Measurements from ENCODE around the gene TSPAN11. TPM values are rescaled to one million over a fixed set of nuclear protein-coding genes. Genes with fewer than 3 reads are reported as not detected.

The TSPAN11 gene
- total and polyA plus RNA-seq, 2 experiments from 2014 or later = 2.1 to 6.0 TPM

GRCh38 chr12:31005944-31006361 lies 79.4 kb downstream of the TSPAN11 start:
- no peak overlapping the region for H3K27ac ChIP-seq (ENCODE audit: low read depth)
- ATAC-seq = no peak
- no peaks in the 10 kb centered on the region for H3K79me2 ChIP-seq (replicated peaks; ENCODE audit: insufficient read depth)
- Mint-ChIP-seq H3K36me3 (ENCODE audit: low read depth) (no peaks in the 10 kb centered on the region), H3K9me3 (no peaks in the 10 kb centered on the region), H3K4me1 (peaks cover 14% of the 10 kb centered on the region), H3K27ac (no peak overlapping the region), H3K4me3 (no peak overlapping the region), H3K27me3 (ENCODE audit: insufficient read depth, low read depth, poor library complexity) (peaks cover 23% of the 10 kb centered on the region)
- H2AFZ ChIP-seq = no peak overlapping the region
- H3K27me3 ChIP-seq (ENCODE audit: insufficient read depth) = no peaks in the 10 kb centered on the region
- no peak overlapping the region for H3K4me2 ChIP-seq
- H3K9me2 ChIP-seq (ENCODE audit: insufficient read depth) = no peaks in the 10 kb centered on the region
- no peak overlapping the region for H3K4me3 ChIP-seq
- H3K36me3 ChIP-seq (ENCODE audit: insufficient read depth) = no peaks in the 10 kb centered on the region
- DNase-seq (ENCODE audit: low spot score) = no peak
- H3F3A ChIP-seq (replicated peaks; ENCODE audit: low read depth) = no peaks in the 10 kb centered on the region
- no peaks in the 10 kb centered on the region for H4K20me1 ChIP-seq (replicated peaks; ENCODE audit: insufficient read depth)
- no peaks in the 10 kb centered on the region for H3K4me1 ChIP-seq (ENCODE audit: insufficient read depth)
- TF ChIP-seq JUNB (IDR thresholded peaks at IDR 0.05; ENCODE audit: unreplicated experiment) (no peak), NANOG (IDR thresholded peaks at IDR 0.05; ENCODE audit: borderline replicate concordance) (no peak), REST (IDR thresholded peaks at IDR 0.05; ENCODE audit: unreplicated experiment) (no peak), CREB1 (CRISPR knock-in tag; IDR thresholded peaks at IDR 0.05; ENCODE audit: low read depth) (no peak), ZNF331 (CRISPR knock-in tag; IDR thresholded peaks at IDR 0.05; ENCODE audit: low read depth) (no peak)
- TF ChIP-seq, protein P1, sequence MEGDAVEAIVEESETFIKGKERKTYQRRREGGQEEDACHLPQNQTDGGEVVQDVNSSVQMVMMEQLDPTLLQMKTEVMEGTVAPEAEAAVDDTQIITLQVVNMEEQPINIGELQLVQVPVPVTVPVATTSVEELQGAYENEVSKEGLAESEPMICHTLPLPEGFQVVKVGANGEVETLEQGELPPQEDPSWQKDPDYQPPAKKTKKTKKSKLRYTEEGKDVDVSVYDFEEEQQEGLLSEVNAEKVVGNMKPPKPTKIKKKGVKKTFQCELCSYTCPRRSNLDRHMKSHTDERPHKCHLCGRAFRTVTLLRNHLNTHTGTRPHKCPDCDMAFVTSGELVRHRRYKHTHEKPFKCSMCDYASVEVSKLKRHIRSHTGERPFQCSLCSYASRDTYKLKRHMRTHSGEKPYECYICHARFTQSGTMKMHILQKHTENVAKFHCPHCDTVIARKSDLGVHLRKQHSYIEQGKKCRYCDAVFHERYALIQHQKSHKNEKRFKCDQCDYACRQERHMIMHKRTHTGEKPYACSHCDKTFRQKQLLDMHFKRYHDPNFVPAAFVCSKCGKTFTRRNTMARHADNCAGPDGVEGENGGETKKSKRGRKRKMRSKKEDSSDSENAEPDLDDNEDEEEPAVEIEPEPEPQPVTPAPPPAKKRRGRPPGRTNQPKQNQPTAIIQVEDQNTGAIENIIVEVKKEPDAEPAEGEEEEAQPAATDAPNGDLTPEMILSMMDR (conservative IDR thresholded peaks at IDR 0.05; ENCODE audit: low read depth in 2 of 2) = no peak

DNA sequence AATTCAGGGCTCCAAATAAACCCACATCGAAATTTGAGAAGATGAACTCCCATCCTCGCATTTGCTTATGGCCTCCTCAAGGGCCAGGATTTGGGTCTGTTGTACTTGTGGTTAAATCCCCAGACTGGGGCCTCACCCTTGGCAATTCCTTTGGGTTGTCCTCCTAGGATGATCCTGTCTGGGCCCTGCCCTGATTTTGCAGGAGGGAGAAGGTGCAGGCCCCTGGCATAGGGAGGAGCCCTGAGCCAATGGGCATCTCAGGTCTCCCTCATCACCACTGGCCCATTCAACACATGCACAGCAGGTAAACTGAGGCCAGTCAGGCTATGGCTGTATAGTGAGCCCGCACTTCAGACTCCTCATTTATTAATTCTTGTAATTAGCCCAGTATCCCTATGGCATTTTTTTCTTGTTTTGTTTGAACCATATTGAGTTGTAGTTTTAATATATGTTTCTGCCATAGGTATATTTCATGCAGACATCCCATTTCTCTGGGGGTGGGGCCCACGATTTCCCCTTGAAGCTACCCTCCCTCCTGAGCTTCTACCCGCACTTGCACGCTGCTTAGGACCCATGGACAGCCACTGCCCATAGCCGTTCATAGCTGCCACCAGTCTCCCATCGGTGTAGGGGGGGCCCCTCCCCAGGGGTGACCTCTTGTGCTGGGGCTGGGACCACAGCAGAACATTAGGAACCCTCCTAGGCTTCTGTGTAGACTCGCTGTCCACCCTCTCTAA lies 80.0 kb downstream of the TSPAN11 start:
- H3K4me1 ChIP-seq (ENCODE audit: insufficient read depth) = no peaks in the 10 kb centered on the region
- no peaks in the 10 kb centered on the region for H3K79me2 ChIP-seq (replicated peaks; ENCODE audit: insufficient read depth)
- Mint-ChIP-seq H3K4me1 (peaks cover 14% of the 10 kb centered on the region), H3K27ac (no peak overlapping the region), H3K4me3 (no peak overlapping the region), H3K27me3 (ENCODE audit: insufficient read depth, low read depth, poor library complexity) (peaks cover 22% of the 10 kb centered on the region), H3K36me3 (ENCODE audit: low read depth) (no peaks in the 10 kb centered on the region), H3K9me3 (no peaks in the 10 kb centered on the region)
- no peaks in the 10 kb centered on the region for H3K27me3 ChIP-seq (ENCODE audit: insufficient read depth)
- no peaks in the 10 kb centered on the region for H4K20me1 ChIP-seq (replicated peaks; ENCODE audit: insufficient read depth)
- TF ChIP-seq STAT1 (IDR thresholded peaks at IDR 0.05; ENCODE audit: unreplicated experiment) = no peak
- TF ChIP-seq, protein P1 (conservative IDR thresholded peaks at IDR 0.05; ENCODE audit: low read depth in 2 of 2) = no peak
- TF ChIP-seq CREB1 (CRISPR knock-in tag; IDR thresholded peaks at IDR 0.05; ENCODE audit: low read depth) = no peak
- no peak for TF ChIP-seq EZH2phosphoT487 (IDR thresholded peaks at IDR 0.05; ENCODE audit: unreplicated experiment)
- TF ChIP-seq ZNF114 (CRISPR knock-in tag; IDR thresholded peaks at IDR 0.05) = no peak
- DNase-seq (ENCODE audit: low spot score) (no peak), ATAC-seq (no peak)
- no peak overlapping the region for H3K27ac ChIP-seq (ENCODE audit: low read depth)
- no peaks in the 10 kb centered on the region for H3K9me2 ChIP-seq (ENCODE audit: insufficient read depth)
- H3F3A ChIP-seq (replicated peaks; ENCODE audit: low read depth) = no peaks in the 10 kb centered on the region
- no peak overlapping the region for H3K4me3 ChIP-seq
- H3K4me2 ChIP-seq = no peak overlapping the region
- H3K36me3 ChIP-seq (ENCODE audit: insufficient read depth) = no peaks in the 10 kb centered on the region
- no peak overlapping the region for H2AFZ ChIP-seq

Measured in GM23338 (cell line).